Bronchial epithelial cell (primary cell): ENCODE data around the gene MORC3. TPM values are rescaled to one million over a fixed set of nuclear protein-coding genes. Genes with fewer than 3 reads are reported as not detected.
"Not testable (repeated sequence)": the region's sequence is repeated elsewhere in the genome, so short reads cannot be mapped to it uniquely, and the experiment has no call there.

Source experiments
- DNase-seq: peaks from one replicate; pipeline ENCODE4 v3.0.0-alpha.2; 2010; ENCODE audit warnings: low read depth
- FAIRE-seq: peaks from 2 replicates; lab custom pipeline; 2011; peaks lifted over from hg19 to GRCh38; lab: Jason Lieb, UNC
- H3K27me3 ChIP-seq: 2 replicates; pipeline ENCODE4 v1.5.1; 2011; ENCODE audit warnings: low read length; ENCODE audit not compliant: control insufficient read depth, insufficient read depth
- H3K36me3 ChIP-seq: 2 replicates; pipeline ENCODE4 v1.5.1; 2011; ENCODE audit warnings: low read length; ENCODE audit not compliant: control insufficient read depth, insufficient read depth
- H3K4me3 ChIP-seq: 2 replicates; pipeline ENCODE4 v1.5.1; 2011; ENCODE audit warnings: mild to moderate bottlenecking, low read depth, low read length, control low read depth
- CTCF ChIP-seq: IDR thresholded peaks from 2 replicates; pipeline ENCODE4 v1.5.1; 2011; ENCODE audit warnings: mild to moderate bottlenecking, moderate library complexity, low read length, control low read depth, inconsistent platforms; ENCODE audit not compliant: insufficient read depth, severe bottlenecking
- total RNA-seq: library from RNA; depleted of rRNA; stranded (reverse); fragments of >200 nt; gene quantifications from 2 replicates; pipeline ENCODE4 v1.2.1, GENCODE V29; 2014

The MORC3 gene
- total RNA-seq, 1 donor from 2014 or later: 60.8 TPM

DNA sequence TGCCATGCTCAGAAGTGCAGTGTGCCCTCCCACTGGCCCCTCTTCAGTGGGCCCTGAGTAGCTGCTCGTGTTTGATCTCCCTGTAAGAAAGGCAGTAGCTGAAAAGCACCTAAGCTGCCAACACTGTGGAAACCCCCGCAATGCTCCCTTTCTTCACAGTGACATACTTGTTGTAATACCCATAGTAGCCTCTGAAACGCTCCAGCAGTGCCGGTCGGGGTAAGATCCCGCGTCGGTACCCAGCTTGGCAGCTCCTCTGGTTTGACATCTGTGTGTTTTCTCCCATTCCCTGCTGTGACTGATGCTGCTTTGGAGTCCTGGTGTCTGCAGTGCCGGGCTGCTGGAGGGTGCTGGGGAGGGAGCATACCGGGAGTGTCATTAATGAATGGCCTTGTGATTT lies 68.8 kb downstream of the MORC3 start:
- DNase-seq (peak; percentile 50), FAIRE-seq (no peak)
- no peak overlapping the region for H3K4me3 ChIP-seq
- TF ChIP-seq CTCF: peak; percentile 37
- no peaks in the 10 kb centered on the region for H3K36me3 ChIP-seq
- no peaks in the 10 kb centered on the region for H3K27me3 ChIP-seq

GRCh38 chr21:36391649-36392048 lies 71.7 kb downstream of the MORC3 start:
- H3K27me3 ChIP-seq, H3K4me3 ChIP-seq, H3K36me3 ChIP-seq, FAIRE-seq, DNase-seq: not testable (repeated sequence)

DNA sequence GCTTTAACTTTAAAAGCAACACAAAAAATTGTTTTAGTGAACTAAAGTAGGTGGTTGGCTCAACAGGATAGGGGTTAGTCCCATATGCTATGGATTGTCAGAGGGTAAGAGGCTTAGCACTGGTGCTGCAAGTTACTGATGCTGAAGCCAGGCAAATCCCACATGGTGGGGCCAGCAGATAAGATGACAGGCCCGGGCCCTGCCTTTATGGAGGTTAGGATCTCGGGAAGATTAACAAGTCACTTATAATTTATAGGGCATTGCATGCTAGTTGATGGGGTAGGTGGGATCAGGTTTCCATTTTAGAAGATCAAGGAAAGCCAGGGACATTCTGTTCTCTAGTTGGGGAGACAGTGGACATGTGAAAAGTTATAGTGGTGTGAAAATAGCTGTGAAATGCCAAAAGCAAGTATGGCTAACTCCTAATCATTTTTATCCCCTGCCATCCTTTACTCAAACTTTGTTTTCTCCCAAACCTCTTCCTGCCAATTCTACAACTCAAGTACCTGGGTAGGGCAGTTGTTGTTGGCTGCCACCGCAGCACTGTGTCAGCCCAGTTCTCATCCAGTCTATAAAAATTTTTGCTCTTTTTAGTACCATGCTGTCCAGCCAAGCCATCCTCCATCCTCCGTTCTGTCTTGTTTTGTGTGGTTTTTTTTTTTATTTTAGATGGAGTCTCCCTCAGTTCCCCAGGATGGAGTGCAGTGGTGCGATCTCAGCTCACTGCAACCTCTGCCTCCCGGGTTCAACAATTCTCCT lies 75.5 kb downstream of the MORC3 start:
- FAIRE-seq: no peak

DNA sequence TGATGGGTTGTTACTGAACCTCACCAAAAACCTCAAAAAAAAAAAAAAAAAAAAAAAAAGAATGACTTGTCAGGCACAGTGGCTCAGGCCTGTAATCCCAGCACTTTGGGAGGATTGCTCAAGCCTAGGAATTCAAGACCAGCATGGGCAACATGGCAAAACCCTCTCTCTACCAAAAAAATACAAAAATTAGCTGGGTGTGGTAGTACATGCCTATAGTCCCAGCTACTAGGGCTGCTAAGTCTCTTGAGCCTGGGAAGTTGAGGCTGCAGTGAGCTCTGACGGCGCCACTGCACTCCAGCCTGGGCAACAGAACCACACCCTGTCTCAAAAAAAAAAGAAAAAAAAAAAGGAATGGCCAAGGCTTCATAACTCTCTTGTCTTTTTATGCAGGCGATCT lies 76.3 kb downstream of the MORC3 start:
- TF ChIP-seq CTCF: no peak
- no peak for DNase-seq
- no peaks in the 10 kb centered on the region for H3K27me3 ChIP-seq
- H3K36me3 ChIP-seq: no peaks in the 10 kb centered on the region
- no peak for FAIRE-seq
- H3K4me3 ChIP-seq: no peak overlapping the region

More for the DNA sequence above, 75.5 kb downstream of the MORC3 start:
- Histone ChIP-seq H3K4me3 (no peak overlapping the region), H3K36me3 (no peaks in the 10 kb centered on the region), H3K27me3 (no peaks in the 10 kb centered on the region)
- TF ChIP-seq CTCF: no peak
- no peak for DNase-seq

- no peak for TF ChIP-seq CTCF
- FAIRE-seq (no peak), DNase-seq (no peak)
- Histone ChIP-seq H3K36me3 (no peaks in the 10 kb centered on the region), H3K4me3 (no peak overlapping the region), H3K27me3 (no peaks in the 10 kb centered on the region)
Measured at GRCh38 chr21:36396971-36397370, 77.0 kb downstream of the MORC3 start.

- DNase-seq: no peak
- no peak overlapping the region for H3K4me3 ChIP-seq
- no peak for TF ChIP-seq CTCF
- no peaks in the 10 kb centered on the region for H3K36me3 ChIP-seq
- no peak for FAIRE-seq
- H3K27me3 ChIP-seq: no peaks in the 10 kb centered on the region
Measured at GRCh38 chr21:36397606-36398005, 77.6 kb downstream of the MORC3 start.

DNA sequence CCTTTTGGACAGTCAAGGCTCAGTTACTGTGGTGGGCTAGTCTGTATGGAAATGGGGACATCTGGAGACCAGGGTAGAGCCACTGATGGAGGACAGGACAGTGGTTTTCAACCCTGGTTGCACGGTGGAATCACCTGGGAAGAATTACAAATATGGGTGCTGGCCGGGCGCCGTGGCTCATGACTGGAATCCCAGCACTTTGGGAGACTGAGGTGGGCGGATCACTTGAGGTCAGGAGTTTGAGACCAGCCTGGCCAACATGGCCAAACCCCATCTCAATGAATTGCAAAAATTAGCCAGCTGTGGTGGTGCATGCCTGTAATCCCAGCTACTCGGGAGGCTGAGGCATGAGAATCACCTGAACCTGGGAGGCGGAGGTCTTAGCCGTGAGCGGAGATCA lies 79.7 kb downstream of the MORC3 start:
- H3K27me3 ChIP-seq, H3K36me3 ChIP-seq, FAIRE-seq, DNase-seq, H3K4me3 ChIP-seq: not testable (repeated sequence)
